GM10266 (cell line): ENCODE measurements around the gene ARL4C.

Source experiments
- DNase-seq: peaks from one replicate; pipeline ENCODE4 v3.0.0; 2012; ENCODE audit errors: extremely low spot score
- TF ChIP-seq, protein P1 (sequence below): IDR thresholded peaks from 2 replicates; pipeline ENCODE4 v1.5.1; 2012; ENCODE audit warnings: mild to moderate bottlenecking, low read depth; ENCODE audit not compliant: control insufficient read depth, insufficient read depth; ENCODE audit errors: missing control alignments

Gene ARL4C

GRCh38 chr2:234534515-234534914 lies 37.6 kb upstream of the ARL4C start:
- TF ChIP-seq, protein P1, sequence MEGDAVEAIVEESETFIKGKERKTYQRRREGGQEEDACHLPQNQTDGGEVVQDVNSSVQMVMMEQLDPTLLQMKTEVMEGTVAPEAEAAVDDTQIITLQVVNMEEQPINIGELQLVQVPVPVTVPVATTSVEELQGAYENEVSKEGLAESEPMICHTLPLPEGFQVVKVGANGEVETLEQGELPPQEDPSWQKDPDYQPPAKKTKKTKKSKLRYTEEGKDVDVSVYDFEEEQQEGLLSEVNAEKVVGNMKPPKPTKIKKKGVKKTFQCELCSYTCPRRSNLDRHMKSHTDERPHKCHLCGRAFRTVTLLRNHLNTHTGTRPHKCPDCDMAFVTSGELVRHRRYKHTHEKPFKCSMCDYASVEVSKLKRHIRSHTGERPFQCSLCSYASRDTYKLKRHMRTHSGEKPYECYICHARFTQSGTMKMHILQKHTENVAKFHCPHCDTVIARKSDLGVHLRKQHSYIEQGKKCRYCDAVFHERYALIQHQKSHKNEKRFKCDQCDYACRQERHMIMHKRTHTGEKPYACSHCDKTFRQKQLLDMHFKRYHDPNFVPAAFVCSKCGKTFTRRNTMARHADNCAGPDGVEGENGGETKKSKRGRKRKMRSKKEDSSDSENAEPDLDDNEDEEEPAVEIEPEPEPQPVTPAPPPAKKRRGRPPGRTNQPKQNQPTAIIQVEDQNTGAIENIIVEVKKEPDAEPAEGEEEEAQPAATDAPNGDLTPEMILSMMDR, result no peak
- no peak for DNase-seq

GRCh38 chr2:234533626-234534025 lies 36.7 kb upstream of the ARL4C start:
- DNase-seq, result no peak
- TF ChIP-seq, protein P1, result no peak

DNA sequence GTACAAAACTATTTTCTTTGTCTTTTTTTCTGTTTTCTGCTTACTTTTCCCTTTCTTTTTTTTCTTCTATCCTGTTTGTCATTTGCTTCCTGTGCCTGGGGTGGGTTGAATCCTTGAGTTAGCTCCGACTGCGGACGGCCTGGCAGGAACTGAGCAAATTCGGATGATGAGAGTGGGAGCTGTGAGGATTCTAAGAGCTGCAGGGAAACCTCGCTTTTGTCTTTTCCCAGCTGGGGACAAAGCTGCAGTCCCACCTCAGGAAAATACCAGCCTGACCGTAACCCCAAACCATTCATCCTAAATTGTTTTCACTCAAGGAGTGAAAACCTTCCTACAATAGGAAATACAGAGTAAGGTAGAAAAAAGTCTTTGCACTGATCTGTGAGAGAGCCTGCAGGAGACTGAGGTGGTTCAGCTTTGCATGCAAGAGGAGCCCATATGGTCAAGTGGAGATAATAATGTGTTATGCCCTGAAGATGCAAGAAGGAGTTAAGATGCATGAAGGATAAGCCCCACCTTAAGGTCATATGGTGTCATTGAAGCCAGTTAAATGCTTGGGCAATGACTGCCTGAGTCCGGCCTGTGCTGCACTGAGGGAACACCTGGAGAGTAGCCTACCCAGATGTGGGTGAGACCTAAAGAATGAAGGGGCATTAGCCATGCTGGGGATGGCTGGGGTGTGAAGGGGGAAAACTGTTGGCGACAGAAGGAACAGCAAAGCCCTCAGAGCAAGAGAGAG lies 31.7 kb upstream of the ARL4C start:
- DNase-seq, result no peak
- TF ChIP-seq, protein P1, result no peak

DNA sequence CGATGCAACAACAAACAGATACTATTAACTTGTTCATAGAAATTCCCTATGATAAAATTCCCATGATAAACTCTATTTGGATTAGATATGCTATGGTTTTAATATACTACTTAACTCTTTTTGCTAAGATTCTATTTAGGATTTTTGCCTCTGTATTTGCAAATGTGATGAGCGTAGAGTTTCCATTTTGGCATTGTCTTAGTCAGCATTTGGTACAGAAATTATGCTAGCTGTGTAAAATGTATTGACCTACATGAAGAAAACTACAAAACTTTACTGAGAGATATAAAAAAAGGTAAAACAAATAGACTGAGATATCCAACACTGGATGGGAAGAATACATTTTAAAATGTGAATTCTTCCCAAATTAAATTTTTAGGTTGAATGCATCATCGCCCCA lies 29.8 kb upstream of the ARL4C start:
- TF ChIP-seq, protein P1, result no peak
- DNase-seq, result no peak

- TF ChIP-seq, protein P1, result no peak
- no peak for DNase-seq
These were observed 24.7 kb upstream of the ARL4C start for GRCh38 chr2:234521536-234521935.

DNA sequence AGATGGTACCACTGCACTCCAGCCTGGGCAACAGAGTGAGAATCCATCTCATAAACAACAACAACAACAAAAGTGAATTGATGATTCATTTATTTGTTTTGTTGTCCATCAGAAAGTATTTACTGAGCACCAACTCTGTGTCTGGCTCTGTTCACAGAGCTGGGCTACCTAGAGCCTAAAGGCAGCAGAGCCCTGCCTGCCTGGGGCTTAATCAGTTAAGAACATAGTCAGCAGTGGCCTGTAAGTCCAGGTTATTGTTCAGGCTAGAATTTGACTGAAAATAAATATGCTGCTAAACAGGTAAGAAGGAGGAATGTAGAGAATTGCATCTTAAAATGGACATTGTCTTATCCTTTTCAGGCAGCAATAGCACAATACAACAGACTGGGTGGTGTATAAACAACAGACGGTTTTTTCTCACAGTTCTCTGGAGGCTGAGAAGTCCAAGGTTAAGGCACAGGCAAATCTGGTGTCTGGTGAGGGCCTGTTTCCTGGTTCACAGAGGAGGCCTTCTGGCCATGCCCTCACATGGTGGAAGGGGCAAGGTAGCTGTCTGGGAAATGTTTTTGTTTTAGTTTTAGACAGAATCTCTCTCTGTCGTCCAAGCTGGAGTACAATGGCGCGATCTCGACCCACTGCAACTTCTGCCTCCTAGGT lies 22.2 kb upstream of the ARL4C start:
- no peak for DNase-seq
- TF ChIP-seq, protein P1, result no peak

- TF ChIP-seq, protein P1, result no peak
- no peak for DNase-seq
These were observed 21.1 kb upstream of the ARL4C start for GRCh38 chr2:234517971-234518370.
